A673 (cell line): ENCODE measurements around the gene RETREG3. TPM values are rescaled to one million over a fixed set of nuclear protein-coding genes. Genes with fewer than 3 reads are reported as not detected.

Source experiments
- BruUV-seq: library from RNA; stranded (reverse); fragments of 400-500 nt; replicated peaks from 2 replicates; lab custom pipeline; 2021; lab: Mats Ljungman, UMichigan
- CTCF ChIA-PET: fragments of 300-600 bp; sonication (Branson Sonifier 250); formaldehyde crosslinking; loops from one replicate; lab custom pipeline; 2022; ENCODE audit warnings: antibody characterized with exemption; lab: Charles Lee
- POLR2A ChIA-PET: fragments of 300-600 bp; sonication (Branson Sonifier 250); formaldehyde crosslinking; loops from one replicate; lab custom pipeline; 2022; ENCODE audit warnings: antibody characterized with exemption; ENCODE audit not compliant: low non-redundant PET; lab: Charles Lee
- DNase-seq: peaks from one replicate; pipeline ENCODE4 v3.0.0-alpha.2; 2015; ENCODE audit warnings: low spot score
- H3K27ac ChIP-seq: fragments of 200-600 bp; sonication (generic); 2 replicates; pipeline ENCODE4 v1.5.1; 2016; ENCODE audit warnings: mixed run types, low read depth, mild to moderate bottlenecking, mixed read lengths, antibody characterized with exemption, low read length; ENCODE audit not compliant: poor library complexity, severe bottlenecking
- H3K27me3 ChIP-seq: fragments of 200-600 bp; sonication (generic); replicated peaks from 2 replicates; pipeline ENCODE4 v1.6.1; 2017; ENCODE audit warnings: mixed run types, low read depth, mild to moderate bottlenecking, mixed read lengths, antibody characterized with exemption, low read length; ENCODE audit not compliant: insufficient read depth, poor library complexity
- H3K36me3 ChIP-seq: fragments of 200-600 bp; sonication (generic); 2 replicates; pipeline ENCODE4 v1.6.1; 2016; ENCODE audit warnings: mixed run types, mild to moderate bottlenecking, mixed read lengths, antibody characterized with exemption, low read length; ENCODE audit not compliant: insufficient read depth, poor library complexity, severe bottlenecking
- H3K4me1 ChIP-seq: fragments of 200-600 bp; sonication (generic); 2 replicates; pipeline ENCODE4 v1.6.1; 2017; ENCODE audit warnings: mixed run types, mild to moderate bottlenecking, mixed read lengths, antibody characterized with exemption, low read length; ENCODE audit not compliant: insufficient read depth, poor library complexity, severe bottlenecking
- H3K4me3 ChIP-seq: fragments of 200-600 bp; sonication (generic); 2 replicates; pipeline ENCODE4 v1.5.1; 2016; ENCODE audit warnings: low read depth, mixed run types, mild to moderate bottlenecking, mixed read lengths, low read length; ENCODE audit not compliant: poor library complexity, severe bottlenecking
- H3K9me3 ChIP-seq: fragments of 200-600 bp; sonication (generic); 2 replicates; pipeline ENCODE4 v1.6.1; 2016; ENCODE audit warnings: mixed run types, low read depth, mild to moderate bottlenecking, mixed read lengths, antibody characterized with exemption, low read length; ENCODE audit not compliant: poor library complexity, severe bottlenecking
- CTCF ChIP-seq: fragments of 300-800, 200-600 bp; sonication (generic); conservative IDR thresholded peaks from 2 replicates; pipeline ENCODE4 v1.5.1; 2017; ENCODE audit warnings: low read depth, mild to moderate bottlenecking, antibody characterized with exemption, low read length, moderate library complexity, mixed read lengths
- EZH2 ChIP-seq: fragments of 200-600 bp; sonication (generic); IDR thresholded peaks from 2 replicates; pipeline ENCODE4 v1.6.1; 2017; ENCODE audit warnings: borderline replicate concordance, low read depth, mild to moderate bottlenecking, mixed read lengths, antibody characterized with exemption, low read length; ENCODE audit not compliant: poor library complexity, severe bottlenecking
- intact Hi-C: fragments of 100-400 bp; cut with micrococcal nuclease; formaldehyde crosslinking; loops from one replicate; pipeline ENCODE4 v1.10.0; 2022; ENCODE audit not compliant: unreplicated experiment
- total RNA-seq: library from RNA; stranded (reverse); gene quantifications from 2 replicates; pipeline ENCODE4 v1.2.3, GENCODE V29; 2021

Gene RETREG3
- total RNA-seq, 1 experiment from 2014 or later = 23.2 TPM

GRCh38 chr17:42563543-42563942 lies 45.6 kb downstream of the RETREG3 start:
- no TSS peak for BruUV-seq
- ChIA-PET CTCF (no interaction called here), POLR2A (no interaction called here)
- peaks cover 15% of the 10 kb centered on the region for H3K36me3 ChIP-seq
- intact Hi-C loops = no loop called here
- no peaks in the 10 kb centered on the region for H3K27me3 ChIP-seq
- DNase-seq = peak; percentile 23
- H3K4me3 ChIP-seq = peak overlapping the region; percentile 83
- no peaks in the 10 kb centered on the region for H3K9me3 ChIP-seq
- H3K27ac ChIP-seq = no peak overlapping the region
- TF ChIP-seq CTCF (no peak), EZH2 (no peak)
- peaks cover 10% of the 10 kb centered on the region for H3K4me1 ChIP-seq

- H3K27ac ChIP-seq = peak overlapping the region; percentile 85
- H3K27me3 ChIP-seq = no peaks in the 10 kb centered on the region
- ChIA-PET POLR2A (no interaction called here), CTCF (no interaction called here)
- H3K4me3 ChIP-seq = peak overlapping the region; percentile 83
- BruUV-seq = no TSS peak
- no peak for TF ChIP-seq EZH2
- no peak for TF ChIP-seq CTCF
- no peaks in the 10 kb centered on the region for H3K9me3 ChIP-seq
- DNase-seq = no peak
- intact Hi-C loops = no loop called here
- H3K4me1 ChIP-seq = peaks cover 10% of the 10 kb centered on the region
- peaks cover 13% of the 10 kb centered on the region for H3K36me3 ChIP-seq
Measured at GRCh38 chr17:42563143-42563509, 46.0 kb downstream of the RETREG3 start.

DNA sequence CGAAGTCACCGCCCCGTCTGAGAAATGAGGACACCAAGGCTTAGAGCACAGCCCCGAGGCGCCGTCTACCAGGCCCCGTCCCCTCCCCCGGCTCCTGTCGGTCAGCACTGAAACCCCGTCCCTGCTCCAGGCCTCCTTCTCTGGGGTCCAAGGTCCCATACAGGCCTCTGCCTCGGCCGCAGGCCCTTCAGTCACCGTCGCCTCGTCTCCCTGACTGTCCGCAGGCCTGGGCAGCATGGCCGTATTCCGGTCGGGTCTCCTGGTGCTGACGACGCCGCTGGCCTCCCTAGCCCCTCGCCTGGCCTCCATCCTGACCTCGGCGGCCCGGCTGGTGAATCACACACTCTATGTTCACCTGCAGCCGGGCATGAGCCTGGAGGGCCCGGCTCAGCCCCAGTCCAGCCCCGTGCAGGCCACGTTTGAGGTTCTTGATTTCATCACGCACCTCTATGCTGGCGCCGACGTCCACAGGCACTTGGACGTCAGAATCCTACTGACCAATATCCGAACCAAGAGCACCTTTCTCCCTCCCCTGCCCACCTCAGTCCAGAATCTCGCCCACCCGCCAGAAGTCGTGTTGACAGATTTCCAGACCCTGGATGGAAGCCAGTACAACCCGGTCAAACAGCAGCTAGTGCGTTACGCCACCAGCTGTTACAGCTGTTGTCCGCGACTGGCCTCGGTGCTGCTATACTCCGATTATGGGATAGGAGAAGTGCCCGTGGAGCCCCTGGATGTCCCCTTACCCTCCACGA lies 46.6 kb downstream of the RETREG3 start:
- BruUV-seq = TSS peak; percentile 60
- POLR2A ChIA-PET = no interaction called here
- TF ChIP-seq CTCF (no peak), EZH2 (no peak)
- Histone ChIP-seq H3K9me3 (no peaks in the 10 kb centered on the region), H3K4me3 (peak overlapping the region; percentile 83), H3K27ac (peak overlapping the region; percentile 85), H3K36me3 (peaks cover 13% of the 10 kb centered on the region), H3K27me3 (no peaks in the 10 kb centered on the region), H3K4me1 (peaks cover 10% of the 10 kb centered on the region)
- DNase-seq = peak; percentile 17
- CTCF ChIA-PET = no interaction called here
- intact Hi-C loops = no loop called here
